ENCODE data around the gene S100A14. TPM values are rescaled to one million over a fixed set of nuclear protein-coding genes. Genes with fewer than 3 reads are reported as not detected.

Gene S100A14
- total RNA-seq, 1 donor from 2014 or later, result 40.9 TPM

Other genes starting within 250 kb of the S100A14 start
- 7.6 TPM for gene S100A12, start 240.7 kb downstream of the S100A14 start, total RNA-seq
- gene S100A8, start 225.3 kb downstream of the S100A14 start, total RNA-seq, result 87.6 TPM
- gene S100A7A, start 199.8 kb downstream of the S100A14 start, total RNA-seq, result not detected
- 2.6 TPM for gene S100A7, start 155.7 kb downstream of the S100A14 start, total RNA-seq
- 103 TPM for gene S100A6, start 80.3 kb downstream of the S100A14 start, total RNA-seq
- gene S100A5, start 75.4 kb downstream of the S100A14 start, total RNA-seq, result not detected
- 160 TPM for gene S100A4, start 70.5 kb downstream of the S100A14 start, total RNA-seq
- gene S100A3, start 67.1 kb downstream of the S100A14 start, total RNA-seq, result 0.72 TPM
- gene S100A2, start 50.5 kb downstream of the S100A14 start, total RNA-seq, result 46.5 TPM
- 76.2 TPM for gene S100A16, start 3.2 kb downstream of the S100A14 start, total RNA-seq
- 42.5 TPM for gene S100A13, start 11.2 kb upstream of the S100A14 start, total RNA-seq
- 13.4 TPM for gene S100A1, start 12.1 kb upstream of the S100A14 start, total RNA-seq
- 71.8 TPM for gene CHTOP, start 17.7 kb upstream of the S100A14 start, total RNA-seq
- 64.9 TPM for gene SNAPIN, start 42.4 kb upstream of the S100A14 start, total RNA-seq
- gene ILF2, start 54.7 kb upstream of the S100A14 start, total RNA-seq, result 136 TPM
- gene NPR1, start 62.4 kb upstream of the S100A14 start, total RNA-seq, result 8.5 TPM
- gene INTS3, start 111.7 kb upstream of the S100A14 start, total RNA-seq, result 34.9 TPM
- gene SLC27A3, start 159.1 kb upstream of the S100A14 start, total RNA-seq, result 15.2 TPM

Data from tongue (tissue), 1 donor.